MM.1S (cell line): ENCODE measurements around the gene IFRD2.

ENCODE experiments used
- DNase-seq: peaks from one replicate; pipeline ENCODE4 v3.0.0-alpha.2; 2015
- H2AFZ ChIP-seq: fragments of 300-600 bp; sonication (generic); 2 replicates; pipeline ENCODE4 v1.6.0; 2016; ENCODE audit warnings: antibody characterized with exemption, low read length
- H3F3A ChIP-seq: fragments of 300-600 bp; sonication (generic); 2 replicates; pipeline ENCODE4 v1.6.1; 2016; ENCODE audit warnings: mild to moderate bottlenecking, antibody characterized with exemption, low read length, moderate library complexity, mixed read lengths; ENCODE audit not compliant: insufficient read depth
- H3K27ac ChIP-seq: fragments of 300-600 bp; sonication (generic); 2 replicates; pipeline ENCODE4 v1.5.1; 2016; ENCODE audit warnings: mild to moderate bottlenecking, low read length
- H3K27me3 ChIP-seq: fragments of 300-600 bp; sonication (generic); replicated peaks from 2 replicates; pipeline ENCODE4 v1.6.0; 2016; ENCODE audit warnings: low read length; ENCODE audit not compliant: insufficient read depth
- H3K36me3 ChIP-seq: fragments of 300-600 bp; sonication (generic); replicated peaks from 2 replicates; pipeline ENCODE4 v1.6.1; 2016; ENCODE audit warnings: mild to moderate bottlenecking, low read length, mixed read lengths; ENCODE audit not compliant: insufficient read depth
- H3K4me1 ChIP-seq: fragments of 300-600 bp; sonication (generic); 2 replicates; pipeline ENCODE4 v1.6.1; 2016; ENCODE audit warnings: low read length, mixed read lengths
- H3K4me2 ChIP-seq: fragments of 300-600 bp; sonication (generic); 2 replicates; pipeline ENCODE4 v1.6.0; 2016; ENCODE audit warnings: low read depth, low read length
- H3K4me3 ChIP-seq: fragments of 300-600 bp; sonication (generic); 2 replicates; pipeline ENCODE4 v1.5.1; 2016; ENCODE audit warnings: low read length, mixed read lengths
- H3K79me2 ChIP-seq: fragments of 300-600 bp; sonication (generic); 2 replicates; pipeline ENCODE4 v1.6.1; 2016; ENCODE audit warnings: mixed run types, low read length, mixed read lengths
- H3K9ac ChIP-seq: fragments of 300-600 bp; sonication (generic); 2 replicates; pipeline ENCODE4 v1.6.1; 2016; ENCODE audit warnings: low read length, mixed read lengths
- H3K9me2 ChIP-seq: fragments of 300-600 bp; sonication (generic); replicated peaks from 2 replicates; pipeline ENCODE4 v1.6.1; 2016; ENCODE audit warnings: mild to moderate bottlenecking, low read length, mixed read lengths; ENCODE audit not compliant: insufficient read depth
- H3K9me3 ChIP-seq: fragments of 300-600 bp; sonication (generic); replicated peaks from 2 replicates; pipeline ENCODE4 v1.6.1; 2016; ENCODE audit warnings: mild to moderate bottlenecking, low read length, mixed read lengths; ENCODE audit not compliant: insufficient read depth
- H4K20me1 ChIP-seq: fragments of 300-600 bp; sonication (generic); 2 replicates; pipeline ENCODE4 v1.6.1; 2016; ENCODE audit warnings: mild to moderate bottlenecking, low read length, moderate library complexity, mixed read lengths; ENCODE audit not compliant: insufficient read depth
- EZH2 ChIP-seq: fragments of 300-600 bp; sonication (generic); optimal IDR thresholded peaks from 2 replicates; pipeline ENCODE3; 2017; ENCODE audit warnings: low read depth, mild to moderate bottlenecking, antibody characterized with exemption, low read length, mixed read lengths
- EZH2phosphoT487 ChIP-seq: fragments of 300-600 bp; sonication (generic); IDR thresholded peaks from 2 replicates; pipeline ENCODE4 v1.6.1; 2018; ENCODE audit warnings: antibody characterized with exemption, low read length
- TF ChIP-seq, protein P1 (sequence below): fragments of 300-600 bp; sonication (generic); IDR thresholded peaks from 2 replicates; pipeline ENCODE4 v1.5.1; 2016; ENCODE audit warnings: antibody characterized with exemption, low read length, mixed read lengths

Gene IFRD2

DNA sequence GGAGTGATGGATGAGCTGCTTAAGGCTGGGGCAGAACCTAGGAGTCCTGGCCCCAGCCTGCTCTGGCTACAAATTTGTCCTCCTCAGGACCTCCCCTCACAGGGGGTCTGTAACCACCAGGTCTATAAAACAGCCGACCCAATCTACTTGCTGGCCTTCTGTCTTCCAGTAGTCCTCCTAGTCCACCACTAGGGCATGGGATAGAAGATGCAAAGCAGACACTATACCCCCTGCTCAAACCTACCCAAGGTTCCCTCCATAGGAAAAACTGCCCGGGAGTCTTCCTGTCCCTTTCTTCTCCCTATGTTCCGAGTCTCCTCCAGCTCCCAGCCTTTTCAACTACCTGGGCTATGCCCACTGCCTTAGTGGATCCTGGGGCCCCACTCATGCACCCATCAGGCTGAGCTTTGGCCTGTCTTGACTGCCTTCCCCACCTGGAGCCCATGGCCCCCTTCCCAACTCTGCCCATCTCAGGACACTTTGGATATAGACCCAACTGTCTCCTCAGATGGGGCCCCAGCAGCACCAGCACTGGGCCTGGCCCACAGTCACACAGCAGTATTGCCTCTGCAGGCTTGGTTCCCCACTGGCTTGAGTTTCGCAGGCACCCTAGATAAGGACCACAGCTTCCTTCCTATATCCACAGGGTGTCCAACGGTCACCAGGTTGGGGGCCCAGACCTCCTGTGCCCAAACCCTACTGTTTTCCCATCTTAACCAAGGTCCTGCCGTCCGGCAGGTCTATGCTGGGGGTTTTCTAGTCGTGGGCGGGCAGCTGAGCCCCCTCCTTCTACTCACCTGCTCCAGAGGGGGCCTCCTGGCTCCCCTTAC, 5.9 kb upstream of the IFRD2 start:
- no peaks in the 10 kb centered on the region for H3K9me3 ChIP-seq
- no peaks in the 10 kb centered on the region for H3K36me3 ChIP-seq
- H3K27me3 ChIP-seq = no peaks in the 10 kb centered on the region
- no peaks in the 10 kb centered on the region for H4K20me1 ChIP-seq
- H3K9ac ChIP-seq = peak overlapping the region; percentile 86
- H3F3A ChIP-seq = peaks cover 4% of the 10 kb centered on the region; the same call in 1 of the 2 replicates
- peak overlapping the region; percentile 98; the same call in 1 of the 2 replicates for H2AFZ ChIP-seq
- H3K27ac ChIP-seq = no peak overlapping the region
- peak overlapping the region; percentile 98 for H3K4me3 ChIP-seq
- H3K4me1 ChIP-seq = peaks cover 12% of the 10 kb centered on the region; the same call in 1 of the 2 replicates
- H3K9me2 ChIP-seq = no peaks in the 10 kb centered on the region
- no peak for DNase-seq
- H3K4me2 ChIP-seq = peak overlapping the region; percentile 99
- TF ChIP-seq, protein P1, sequence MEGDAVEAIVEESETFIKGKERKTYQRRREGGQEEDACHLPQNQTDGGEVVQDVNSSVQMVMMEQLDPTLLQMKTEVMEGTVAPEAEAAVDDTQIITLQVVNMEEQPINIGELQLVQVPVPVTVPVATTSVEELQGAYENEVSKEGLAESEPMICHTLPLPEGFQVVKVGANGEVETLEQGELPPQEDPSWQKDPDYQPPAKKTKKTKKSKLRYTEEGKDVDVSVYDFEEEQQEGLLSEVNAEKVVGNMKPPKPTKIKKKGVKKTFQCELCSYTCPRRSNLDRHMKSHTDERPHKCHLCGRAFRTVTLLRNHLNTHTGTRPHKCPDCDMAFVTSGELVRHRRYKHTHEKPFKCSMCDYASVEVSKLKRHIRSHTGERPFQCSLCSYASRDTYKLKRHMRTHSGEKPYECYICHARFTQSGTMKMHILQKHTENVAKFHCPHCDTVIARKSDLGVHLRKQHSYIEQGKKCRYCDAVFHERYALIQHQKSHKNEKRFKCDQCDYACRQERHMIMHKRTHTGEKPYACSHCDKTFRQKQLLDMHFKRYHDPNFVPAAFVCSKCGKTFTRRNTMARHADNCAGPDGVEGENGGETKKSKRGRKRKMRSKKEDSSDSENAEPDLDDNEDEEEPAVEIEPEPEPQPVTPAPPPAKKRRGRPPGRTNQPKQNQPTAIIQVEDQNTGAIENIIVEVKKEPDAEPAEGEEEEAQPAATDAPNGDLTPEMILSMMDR = no peak
- TF ChIP-seq EZH2 = no peak
- TF ChIP-seq EZH2phosphoT487 = no peak
- H3K79me2 ChIP-seq = peaks cover 11% of the 10 kb centered on the region; the same call in 1 of the 2 replicates

DNA sequence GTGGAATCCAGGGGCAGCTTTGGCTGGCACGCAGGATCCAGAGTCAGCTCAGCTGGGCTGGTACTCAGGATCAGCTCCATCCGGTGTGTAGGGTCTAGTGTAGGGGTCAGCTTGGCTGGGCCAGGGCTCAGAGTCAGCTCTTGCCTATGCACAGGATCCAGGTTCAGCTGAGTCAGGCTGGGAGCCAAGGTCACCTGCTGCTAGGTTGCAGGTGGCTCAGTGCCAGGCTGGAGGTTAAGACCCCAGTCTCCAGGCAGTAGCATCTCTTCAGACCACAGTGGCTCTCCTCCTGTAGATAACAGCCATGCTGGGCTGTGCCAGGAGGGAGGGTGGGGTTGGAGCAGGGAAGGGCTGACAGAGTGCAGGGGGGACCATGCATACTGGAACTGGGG, 5.2 kb upstream of the IFRD2 start:
- TF ChIP-seq, protein P1 = no peak
- TF ChIP-seq EZH2phosphoT487 (no peak), EZH2 (no peak)
- H3K4me2 ChIP-seq = no peak overlapping the region
- no peak overlapping the region for H3K9ac ChIP-seq
- peaks cover 17% of the 10 kb centered on the region for H3K4me1 ChIP-seq
- no peak overlapping the region for H2AFZ ChIP-seq
- no peaks in the 10 kb centered on the region for H3K9me3 ChIP-seq
- H3K79me2 ChIP-seq = peaks cover 11% of the 10 kb centered on the region; the same call in 1 of the 2 replicates
- H3K4me3 ChIP-seq = no peak overlapping the region
- no peaks in the 10 kb centered on the region for H3K27me3 ChIP-seq
- DNase-seq = no peak
- H3F3A ChIP-seq = peaks cover 4% of the 10 kb centered on the region; the same call in 1 of the 2 replicates
- H3K27ac ChIP-seq = no peak overlapping the region
- H3K9me2 ChIP-seq = no peaks in the 10 kb centered on the region
- no peaks in the 10 kb centered on the region for H4K20me1 ChIP-seq
- H3K36me3 ChIP-seq = no peaks in the 10 kb centered on the region

DNA sequence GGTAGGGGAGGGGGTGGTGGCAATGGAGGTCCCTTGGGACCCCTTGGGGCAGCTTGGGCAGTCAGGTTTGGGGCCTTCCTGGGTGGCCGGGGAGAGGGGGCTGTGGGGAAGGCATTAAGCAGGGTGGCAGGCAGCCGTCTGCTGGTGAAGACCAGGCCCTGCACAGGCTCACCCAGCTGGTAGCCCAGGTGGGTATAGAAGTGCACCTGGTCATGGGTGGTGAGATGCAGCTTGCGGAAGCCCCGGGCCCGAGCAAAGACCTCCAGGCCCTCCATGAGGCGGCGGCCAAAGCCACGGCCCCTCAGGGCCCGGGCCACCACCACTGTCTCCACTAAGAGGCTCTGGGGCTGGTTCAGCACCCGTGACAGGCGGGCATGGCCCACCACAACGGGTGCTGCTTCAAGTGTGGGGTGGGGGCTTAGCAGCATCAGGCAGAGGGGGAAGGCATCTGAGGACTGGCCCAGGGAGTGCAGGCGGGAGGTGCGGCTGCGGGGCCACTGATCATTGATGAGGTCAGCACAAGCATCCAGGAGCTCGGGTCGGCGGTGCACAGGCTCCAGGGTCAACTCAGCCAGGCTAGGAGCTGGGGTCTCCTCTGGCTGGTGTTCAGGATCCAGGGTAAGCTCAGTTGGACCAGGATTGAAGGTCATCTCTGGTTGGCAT, 4.6 kb upstream of the IFRD2 start:
- Histone ChIP-seq H3K27ac (no peak overlapping the region), H3K4me1 (peaks cover 17% of the 10 kb centered on the region), H3F3A (peaks cover 4% of the 10 kb centered on the region; the same call in 1 of the 2 replicates), H3K27me3 (no peaks in the 10 kb centered on the region), H3K4me3 (no peak overlapping the region), H3K9me2 (no peaks in the 10 kb centered on the region), H2AFZ (no peak overlapping the region), H3K9me3 (no peaks in the 10 kb centered on the region), H4K20me1 (no peaks in the 10 kb centered on the region), H3K4me2 (no peak overlapping the region), H3K36me3 (no peaks in the 10 kb centered on the region), H3K79me2 (peaks cover 14% of the 10 kb centered on the region), H3K9ac (no peak overlapping the region)
- no peak for DNase-seq
- TF ChIP-seq EZH2 (no peak), EZH2phosphoT487 (no peak)
- TF ChIP-seq, protein P1 = no peak
